Bronchial epithelial cell (primary cell): ENCODE data around the gene MYH1. TPM values are rescaled to one million over a fixed set of nuclear protein-coding genes. Genes with fewer than 3 reads are reported as not detected.

Source experiments
- DNase-seq: peaks from one replicate; pipeline ENCODE4 v3.0.0-alpha.2; 2010; ENCODE audit warnings: low read depth
- FAIRE-seq: peaks from 2 replicates; lab custom pipeline; 2011; peaks lifted over from hg19 to GRCh38; lab: Jason Lieb, UNC
- H3K27me3 ChIP-seq: 2 replicates; pipeline ENCODE4 v1.5.1; 2011; ENCODE audit warnings: low read length; ENCODE audit not compliant: control insufficient read depth, insufficient read depth
- H3K36me3 ChIP-seq: 2 replicates; pipeline ENCODE4 v1.5.1; 2011; ENCODE audit warnings: low read length; ENCODE audit not compliant: control insufficient read depth, insufficient read depth
- H3K4me3 ChIP-seq: 2 replicates; pipeline ENCODE4 v1.5.1; 2011; ENCODE audit warnings: mild to moderate bottlenecking, low read depth, low read length, control low read depth
- CTCF ChIP-seq: IDR thresholded peaks from 2 replicates; pipeline ENCODE4 v1.5.1; 2011; ENCODE audit warnings: mild to moderate bottlenecking, moderate library complexity, low read length, control low read depth, inconsistent platforms; ENCODE audit not compliant: insufficient read depth, severe bottlenecking
- total RNA-seq: library from RNA; depleted of rRNA; stranded (reverse); fragments of >200 nt; gene quantifications from 2 replicates; pipeline ENCODE4 v1.2.1, GENCODE V29; 2014

MYH1 gene
- total RNA-seq, 1 donor from 2014 or later: not detected

- TF ChIP-seq CTCF: no peak
- Histone ChIP-seq H3K27me3 (no peaks in the 10 kb centered on the region), H3K4me3 (no peak overlapping the region), H3K36me3 (no peaks in the 10 kb centered on the region)
- DNase-seq: peak; percentile 18
- no peak for FAIRE-seq
These were observed 46.5 kb downstream of the MYH1 start for GRCh38 chr17:10471858-10472257.

GRCh38 chr17:10469459-10469858, 48.9 kb downstream of the MYH1 start, which contains the start of gene MYH4:
Gene MYH4, minus strand, starts transcription at chr17:10469559. Its CDS starts 2,814 bp downstream, at chr17:10466745.
- Histone ChIP-seq H3K4me3 (no peak within 1 kb of the TSS), H3K36me3 (no peaks in the 10 kb centered on the region), H3K27me3 (no peaks in the 10 kb centered on the region)
- DNase-seq (no peak), FAIRE-seq (no peak)
- no peak for TF ChIP-seq CTCF

- DNase-seq (no peak), FAIRE-seq (no peak)
- Histone ChIP-seq H3K4me3 (no peak overlapping the region), H3K36me3 (no peaks in the 10 kb centered on the region), H3K27me3 (no peaks in the 10 kb centered on the region)
- no peak for TF ChIP-seq CTCF
These were observed 54.9 kb downstream of the MYH1 start for GRCh38 chr17:10463402-10463801.

GRCh38 chr17:10460062-10460461, 58.3 kb downstream of the MYH1 start:
- Histone ChIP-seq H3K4me3 (no peak overlapping the region), H3K27me3 (no peaks in the 10 kb centered on the region), H3K36me3 (no peaks in the 10 kb centered on the region)
- DNase-seq: no peak
- no peak for TF ChIP-seq CTCF
- FAIRE-seq: no peak

GRCh38 chr17:10458701-10459100, 59.6 kb downstream of the MYH1 start:
- DNase-seq (no peak), FAIRE-seq (no peak)
- no peak for TF ChIP-seq CTCF

GRCh38 chr17:10457952-10458351, 60.4 kb downstream of the MYH1 start:
- Histone ChIP-seq H3K36me3 (no peaks in the 10 kb centered on the region), H3K4me3 (no peak overlapping the region), H3K27me3 (no peaks in the 10 kb centered on the region)
- FAIRE-seq (no peak), DNase-seq (no peak)
- TF ChIP-seq CTCF: no peak

More at GRCh38 chr17:10458701-10459100, 59.6 kb downstream of the MYH1 start:
- H3K36me3 ChIP-seq: no peaks in the 10 kb centered on the region
- H3K27me3 ChIP-seq: no peaks in the 10 kb centered on the region
- H3K4me3 ChIP-seq: no peak overlapping the region
